PC-9 (cell line): ENCODE results near the gene MOB3B. TPM values are rescaled to one million over a fixed set of nuclear protein-coding genes. Genes with fewer than 3 reads are reported as not detected.

Experiments used
- BruUV-seq: library from RNA; stranded (reverse); fragments of 400-500 nt; replicated peaks from 2 replicates; lab custom pipeline; 2021; lab: Mats Ljungman, UMichigan
- CTCF ChIA-PET: fragments of 300-600 bp; sonication (Branson Sonifier 250); formaldehyde crosslinking; loops from one replicate; lab custom pipeline; 2022; ENCODE audit warnings: antibody characterized with exemption; lab: Charles Lee
- POLR2A ChIA-PET: fragments of 300-600 bp; sonication (Branson Sonifier 250); formaldehyde crosslinking; loops from one replicate; lab custom pipeline; 2022; ENCODE audit warnings: antibody characterized with exemption; ENCODE audit not compliant: unreplicated experiment; lab: Charles Lee
- DNase-seq, 2 experiments: peaks; one replicate each; pipeline versions ENCODE4 v3.0.0 to v3.0.0-alpha.2; 2015 to 2022; ENCODE audit warnings: mixed read lengths in 1 of 2
- H2AFZ ChIP-seq: fragments of 200-600 bp; sonication (generic); 2 replicates; pipeline ENCODE4 v1.8.1; 2017; ENCODE audit warnings: antibody characterized with exemption
- H3F3A ChIP-seq: fragments of 200-600 bp; sonication (generic); 2 replicates; pipeline ENCODE4 v1.8.1; 2017; ENCODE audit warnings: antibody characterized with exemption, mild to moderate bottlenecking, low read depth; ENCODE audit not compliant: insufficient read depth
- H3K27ac ChIP-seq: fragments of 200-600 bp; sonication (generic); 2 replicates; pipeline ENCODE4 v1.6.1; 2016; ENCODE audit warnings: mixed run types
- H3K27me3 ChIP-seq: fragments of 200-600 bp; sonication (generic); 2 replicates; pipeline ENCODE4 v1.6.1; 2016; ENCODE audit warnings: low read depth, mixed run types; ENCODE audit not compliant: insufficient read depth
- H3K36me3 ChIP-seq: fragments of 200-600 bp; sonication (generic); 2 replicates; pipeline ENCODE4 v1.6.1; 2016; ENCODE audit warnings: low read depth, mixed run types
- H3K4me1 ChIP-seq: fragments of 200-600 bp; sonication (generic); replicated peaks from 2 replicates; pipeline ENCODE4 v1.6.1; 2016; ENCODE audit warnings: mixed run types; ENCODE audit not compliant: insufficient read depth
- H3K4me2 ChIP-seq: fragments of 200-600 bp; sonication (generic); 2 replicates; pipeline ENCODE4 v1.6.1; 2017; ENCODE audit warnings: mixed run types
- H3K4me3 ChIP-seq: fragments of 200-600 bp; sonication (generic); 2 replicates; pipeline ENCODE4 v1.6.1; 2016; ENCODE audit warnings: mixed run types
- H3K79me2 ChIP-seq: fragments of 200-600 bp; sonication (generic); 2 replicates; pipeline ENCODE4 v1.6.1; 2017; ENCODE audit warnings: low read depth, mixed run types
- H3K9me2 ChIP-seq: fragments of 200-600 bp; sonication (generic); 2 replicates; pipeline ENCODE4 v1.8.1; 2017; ENCODE audit warnings: mild to moderate bottlenecking; ENCODE audit not compliant: insufficient read depth
- H3K9me3 ChIP-seq: fragments of 200-600 bp; sonication (generic); 2 replicates; pipeline ENCODE4 v1.8.1; 2016; ENCODE audit warnings: low read depth; ENCODE audit not compliant: insufficient read depth
- H4K20me1 ChIP-seq: fragments of 200-600 bp; sonication (generic); 2 replicates; pipeline ENCODE4 v1.8.1; 2017; ENCODE audit not compliant: insufficient read depth
- EZH2 ChIP-seq: fragments of 200-600 bp; sonication (generic); IDR thresholded peaks from 2 replicates; pipeline ENCODE4 v1.8.0; 2017; ENCODE audit warnings: antibody characterized with exemption, low read depth
- intact Hi-C: fragments of 100-400 bp; cut with micrococcal nuclease; formaldehyde crosslinking; loops from one replicate; pipeline ENCODE4 v1.10.0; 2022; ENCODE audit not compliant: unreplicated experiment
- total RNA-seq: library from RNA; stranded (reverse); gene quantifications from 2 replicates; pipeline ENCODE4 v1.2.3, GENCODE V29; 2021
- TF ChIP-seq, protein P1 (sequence below): fragments of 200-600 bp; sonication (generic); conservative IDR thresholded peaks from 2 replicates; pipeline ENCODE4 v1.6.1; 2017; ENCODE audit warnings: mixed run types, antibody characterized with exemption, mild to moderate bottlenecking, moderate library complexity

The MOB3B gene
- total RNA-seq, 1 experiment from 2014 or later, result 4.4 TPM

DNA sequence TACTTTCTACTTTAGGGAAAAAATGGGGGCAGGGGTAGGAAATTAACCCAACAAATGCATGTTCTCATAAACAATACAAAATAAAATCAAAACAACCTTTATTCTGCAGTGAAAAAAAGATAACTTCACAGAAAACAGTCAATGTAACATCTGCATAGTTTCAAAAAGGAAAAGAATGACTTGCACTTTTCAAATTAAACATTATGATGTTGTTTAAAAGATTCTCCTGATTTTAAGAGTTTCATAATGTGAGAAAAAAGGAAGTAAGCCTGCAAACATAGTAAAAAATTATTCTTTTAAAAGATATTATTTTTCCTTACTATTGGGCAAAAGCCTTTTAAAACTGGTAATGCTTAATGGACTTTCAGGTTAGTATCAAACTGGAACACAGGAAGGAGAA is 36.1 kb upstream of the MOB3B start:
- no peak for DNase-seq

DNA sequence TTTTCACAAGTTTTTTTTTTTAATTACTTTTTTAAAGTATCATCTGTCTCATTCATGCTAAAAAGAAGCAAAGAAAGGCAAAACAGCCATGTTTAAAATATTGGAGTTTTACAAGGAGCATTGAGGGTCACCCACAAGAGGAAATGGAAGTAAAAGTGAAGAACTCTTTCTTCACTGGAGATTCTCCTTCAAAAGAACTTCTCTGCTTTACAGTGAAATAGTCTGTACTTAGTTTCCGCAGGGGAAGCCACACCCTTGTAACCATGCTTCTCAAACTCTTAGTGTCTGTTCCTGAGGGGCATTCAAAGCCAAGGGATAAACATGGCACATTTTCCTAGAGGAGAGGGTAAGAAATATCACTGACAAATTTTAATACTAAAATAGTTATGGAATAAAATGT is 35.1 kb upstream of the MOB3B start:
- no peak overlapping the region for H2AFZ ChIP-seq
- no peaks in the 10 kb centered on the region for H3F3A ChIP-seq
- H3K79me2 ChIP-seq, result no peaks in the 10 kb centered on the region
- ChIA-PET CTCF (no interaction called here), POLR2A (no interaction called here)
- H3K27me3 ChIP-seq, result no peaks in the 10 kb centered on the region
- no peaks in the 10 kb centered on the region for H3K36me3 ChIP-seq
- no peaks in the 10 kb centered on the region for H4K20me1 ChIP-seq
- peaks cover 17% of the 10 kb centered on the region for H3K4me1 ChIP-seq
- H3K9me2 ChIP-seq, result no peaks in the 10 kb centered on the region
- intact Hi-C loops, result no loop called here
- no TSS peak for BruUV-seq
- no peak for DNase-seq
- H3K9me3 ChIP-seq, result no peaks in the 10 kb centered on the region
- no peak overlapping the region for H3K4me2 ChIP-seq
- H3K27ac ChIP-seq, result no peak overlapping the region
- no peak for TF ChIP-seq EZH2
- TF ChIP-seq, protein P1, sequence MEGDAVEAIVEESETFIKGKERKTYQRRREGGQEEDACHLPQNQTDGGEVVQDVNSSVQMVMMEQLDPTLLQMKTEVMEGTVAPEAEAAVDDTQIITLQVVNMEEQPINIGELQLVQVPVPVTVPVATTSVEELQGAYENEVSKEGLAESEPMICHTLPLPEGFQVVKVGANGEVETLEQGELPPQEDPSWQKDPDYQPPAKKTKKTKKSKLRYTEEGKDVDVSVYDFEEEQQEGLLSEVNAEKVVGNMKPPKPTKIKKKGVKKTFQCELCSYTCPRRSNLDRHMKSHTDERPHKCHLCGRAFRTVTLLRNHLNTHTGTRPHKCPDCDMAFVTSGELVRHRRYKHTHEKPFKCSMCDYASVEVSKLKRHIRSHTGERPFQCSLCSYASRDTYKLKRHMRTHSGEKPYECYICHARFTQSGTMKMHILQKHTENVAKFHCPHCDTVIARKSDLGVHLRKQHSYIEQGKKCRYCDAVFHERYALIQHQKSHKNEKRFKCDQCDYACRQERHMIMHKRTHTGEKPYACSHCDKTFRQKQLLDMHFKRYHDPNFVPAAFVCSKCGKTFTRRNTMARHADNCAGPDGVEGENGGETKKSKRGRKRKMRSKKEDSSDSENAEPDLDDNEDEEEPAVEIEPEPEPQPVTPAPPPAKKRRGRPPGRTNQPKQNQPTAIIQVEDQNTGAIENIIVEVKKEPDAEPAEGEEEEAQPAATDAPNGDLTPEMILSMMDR, result no peak
- no peak overlapping the region for H3K4me3 ChIP-seq

More for the DNA sequence above, 36.1 kb upstream of the MOB3B start:
- no peaks in the 10 kb centered on the region for H3K79me2 ChIP-seq
- ChIA-PET CTCF (no interaction called here), POLR2A (no interaction called here)
- H3K4me2 ChIP-seq, result no peak overlapping the region
- H3K36me3 ChIP-seq, result no peaks in the 10 kb centered on the region
- intact Hi-C loops, result no loop called here
- no peaks in the 10 kb centered on the region for H3K9me2 ChIP-seq
- BruUV-seq, result no TSS peak
- no peak overlapping the region for H3K27ac ChIP-seq
- TF ChIP-seq, protein P1, result no peak
- H2AFZ ChIP-seq, result no peak overlapping the region
- peaks cover 20% of the 10 kb centered on the region for H3K4me1 ChIP-seq
- no peak overlapping the region for H3K4me3 ChIP-seq
- no peaks in the 10 kb centered on the region for H4K20me1 ChIP-seq
- no peaks in the 10 kb centered on the region for H3F3A ChIP-seq
- H3K27me3 ChIP-seq, result no peaks in the 10 kb centered on the region
- no peaks in the 10 kb centered on the region for H3K9me3 ChIP-seq

DNA sequence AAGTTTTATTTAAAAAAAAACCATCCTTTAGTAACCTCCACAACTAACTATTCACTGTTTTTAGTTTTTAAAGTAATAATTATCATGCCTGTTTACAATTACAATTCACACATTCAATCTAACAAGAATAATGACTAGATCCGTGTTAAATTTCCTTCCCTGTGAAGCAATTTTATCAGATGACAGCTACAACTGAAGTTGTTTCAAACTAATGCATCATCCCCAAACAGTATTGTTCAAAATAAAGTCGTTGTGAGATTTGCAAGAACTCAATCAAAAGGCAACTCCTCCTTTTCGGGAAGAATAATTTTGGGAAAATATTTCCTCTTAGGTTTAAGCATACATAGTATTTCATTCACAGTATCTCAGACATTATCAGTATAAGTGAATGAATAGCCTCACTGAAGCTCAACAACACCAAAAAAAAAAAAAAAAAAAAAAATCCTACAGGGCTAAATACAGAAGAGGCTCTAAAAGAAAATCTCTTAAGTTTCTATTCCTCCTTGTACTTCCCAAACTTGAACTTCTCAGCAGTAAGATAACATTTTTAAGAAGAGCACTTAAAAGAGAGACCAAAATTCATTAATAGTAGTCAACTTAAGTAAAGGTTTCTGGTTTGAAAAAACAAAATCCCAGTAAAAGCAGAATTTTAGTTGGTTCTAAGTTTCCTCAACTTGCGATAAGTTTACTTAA is 34.3 kb upstream of the MOB3B start:
- Histone ChIP-seq H2AFZ (no peak overlapping the region), H3K36me3 (no peaks in the 10 kb centered on the region), H3K9me3 (no peaks in the 10 kb centered on the region), H3F3A (no peaks in the 10 kb centered on the region), H4K20me1 (no peaks in the 10 kb centered on the region), H3K4me1 (peaks cover 9% of the 10 kb centered on the region; the same call in 1 of the 2 replicates), H3K4me3 (no peak overlapping the region), H3K79me2 (no peaks in the 10 kb centered on the region), H3K27me3 (no peaks in the 10 kb centered on the region), H3K4me2 (no peak overlapping the region), H3K9me2 (no peaks in the 10 kb centered on the region), H3K27ac (no peak overlapping the region)
- no TSS peak for BruUV-seq
- CTCF ChIA-PET, result no interaction called here
- DNase-seq, result no peak
- TF ChIP-seq EZH2, result no peak
- TF ChIP-seq, protein P1, result no peak
- intact Hi-C loops, result no loop called here
- POLR2A ChIA-PET, result no interaction called here
